ENCODE data around the gene JMY. TPM values are rescaled to one million over a fixed set of nuclear protein-coding genes. Genes with fewer than 3 reads are reported as not detected.

JMY gene
- total RNA-seq, 1 experiment from 2014 or later, result 15.6 TPM

DNA sequence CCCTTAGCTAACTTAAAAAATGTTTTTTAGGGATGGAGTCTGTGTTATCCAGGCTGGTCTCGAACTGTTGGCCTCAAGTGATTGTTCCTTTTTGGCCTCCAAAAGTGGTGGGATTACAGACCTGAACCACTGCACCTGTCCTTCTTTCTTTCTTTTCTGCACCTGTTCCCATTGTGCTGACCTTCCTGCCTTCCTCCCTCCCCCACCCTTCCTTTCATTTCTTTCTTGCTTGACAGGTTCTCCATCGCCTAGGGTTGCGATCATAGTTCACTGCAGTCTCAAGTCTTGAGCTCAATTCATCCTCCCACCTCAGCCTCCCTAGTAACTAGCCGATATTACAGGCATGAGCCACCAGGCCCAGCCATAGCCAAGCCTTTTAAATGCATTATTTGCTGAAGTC, 20.6 kb downstream of the JMY start:
- Histone ChIP-seq H3K27ac (ENCODE audit: low read depth, low read length) (no peak overlapping the region), H4K20me1 (ENCODE audit: insufficient read depth) (no peaks in the 10 kb centered on the region), H3K4me2 (ENCODE audit: low read length) (no peak overlapping the region), H3K9ac (ENCODE audit: low read length) (no peak overlapping the region), H3K4me3 (replicated peaks in 1 of 2; ENCODE audit: low read depth in 1 of 2, low read length in 2 of 2) (no peak overlapping the region), H3K27me3 (ENCODE audit: insufficient read depth, low read length) (no peaks in the 10 kb centered on the region), H3K36me3 (ENCODE audit: control insufficient read depth in 1 of 2, insufficient read depth in 2 of 2, low read length in 2 of 2) (no peaks in the 10 kb centered on the region), H3K4me1 (ENCODE audit: control insufficient read depth in 1 of 2, insufficient read depth in 2 of 2, low read length in 2 of 2) (peaks cover 3 to 9% of the 10 kb centered on the region in 2 experiments; a peak in 3 of 4 replicates), H2AFZ (ENCODE audit: low read depth, low read length, poor library complexity, severe bottlenecking) (no peak overlapping the region), H3K9me2 (ENCODE audit: insufficient read depth) (no peaks in the 10 kb centered on the region), H3K79me2 (ENCODE audit: insufficient read depth, low read length) (peaks cover 43% of the 10 kb centered on the region), H3K9me3 (ENCODE audit: control insufficient read depth in 1 of 2, insufficient read depth in 1 of 2, low read depth in 1 of 2, low read length in 2 of 2) (no peaks in the 10 kb centered on the region)
- DNase-seq (ENCODE audit: low read depth, low spot score) (no peak), ATAC-seq (no peak)
- RAD21 ChIA-PET (ENCODE audit: low non-redundant PET in 1 of 2, low total read pairs in 2 of 2, uncharacterized antibody in 2 of 2, unreplicated experiment in 2 of 2), result interaction anchor here (0.7 to 1.3 kb wide), 2 partner anchors 8 to 21 kb away, joined by 3 to 5 read pairs; no protein-coding TSS in a partner anchor
- no TSS peak for BruUV-seq (replicated peaks)
- POLR2A ChIA-PET, result no interaction called here
- intact Hi-C loops (cut with micrococcal nuclease), result loop anchor here (1.0 kb wide), 1 partner anchor 208 kb away; no protein-coding TSS in a partner anchor
- CTCF ChIA-PET, result interaction anchor here (1.4 to 3.0 kb wide), 6 partner anchors 13 to 208 kb away, joined by 3 to 9 read pairs (median 6); no protein-coding TSS in a partner anchor
- TF ChIP-seq TCF7L2 (IDR thresholded peaks at IDR 0.05; ENCODE audit: borderline replicate concordance, extremely low read depth, insufficient read depth, insufficient read length) (no peak), JUND (IDR thresholded peaks at IDR 0.05) (no peak), SRF (IDR thresholded peaks at IDR 0.05; ENCODE audit: low read depth) (no peak), RAD21 (IDR thresholded peaks at IDR 0.05; ENCODE audit: low read depth) (no peak), FOSL1 (IDR thresholded peaks at IDR 0.05; ENCODE audit: low read depth) (no peak), POLR2A (IDR thresholded peaks at IDR 0.05; ENCODE audit: borderline replicate concordance, extremely low read depth, insufficient read depth, insufficient read length) (no peak), SP1 (IDR thresholded peaks at IDR 0.05; ENCODE audit: low read depth) (no peak), ZFX (IDR thresholded peaks at IDR 0.05) (no peak), ELF1 (IDR thresholded peaks at IDR 0.05; ENCODE audit: borderline replicate concordance, low read depth) (no peak)
- TF ChIP-seq, protein P1, sequence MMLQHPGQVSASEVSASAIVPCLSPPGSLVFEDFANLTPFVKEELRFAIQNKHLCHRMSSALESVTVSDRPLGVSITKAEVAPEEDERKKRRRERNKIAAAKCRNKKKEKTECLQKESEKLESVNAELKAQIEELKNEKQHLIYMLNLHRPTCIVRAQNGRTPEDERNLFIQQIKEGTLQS (IDR thresholded peaks at IDR 0.05), result no peak

DNA sequence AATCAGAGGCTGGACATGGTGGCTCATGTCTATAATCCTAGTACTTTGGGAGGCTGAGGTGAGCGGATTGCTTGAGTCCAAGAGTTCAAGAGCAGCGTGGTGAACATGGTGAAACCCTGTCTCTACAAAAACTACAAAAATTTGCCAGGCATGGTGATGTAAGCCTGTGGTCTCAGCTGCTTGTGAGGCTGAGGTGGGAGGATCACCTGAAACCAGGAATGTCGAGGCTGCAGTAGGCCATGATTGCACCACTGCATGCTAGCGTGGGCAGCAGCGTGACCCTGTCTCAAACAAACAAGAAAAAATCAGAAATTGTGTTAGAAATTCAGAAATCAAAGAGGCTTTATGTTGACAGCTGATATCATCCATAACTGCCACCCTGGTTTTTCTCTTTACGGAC, 21.4 kb downstream of the JMY start:
- H3K9me2 ChIP-seq (ENCODE audit: insufficient read depth), result no peaks in the 10 kb centered on the region
- ATAC-seq, result no peak
- no peaks in the 10 kb centered on the region for H4K20me1 ChIP-seq (ENCODE audit: insufficient read depth)
- DNase-seq (ENCODE audit: low read depth, low spot score), result no peak
- intact Hi-C loops (cut with micrococcal nuclease), result no loop called here
- CTCF ChIA-PET, result interaction anchor here (1.4 to 1.7 kb wide), 3 partner anchors 12 to 208 kb away, joined by 3 to 9 read pairs (median 7); no protein-coding TSS in a partner anchor
- H2AFZ ChIP-seq (ENCODE audit: low read depth, low read length, poor library complexity, severe bottlenecking), result no peak overlapping the region
- no peak for TF ChIP-seq SIN3A (IDR thresholded peaks at IDR 0.05; ENCODE audit: low read depth)
- TF ChIP-seq CEBPB (IDR thresholded peaks at IDR 0.05; ENCODE audit: low read depth), result no peak
- TF ChIP-seq FOSL1 (IDR thresholded peaks at IDR 0.05; ENCODE audit: low read depth), result no peak
- no peak for TF ChIP-seq TCF7L2 (IDR thresholded peaks at IDR 0.05; ENCODE audit: borderline replicate concordance, extremely low read depth, insufficient read depth, insufficient read length)
- TF ChIP-seq, protein P2, sequence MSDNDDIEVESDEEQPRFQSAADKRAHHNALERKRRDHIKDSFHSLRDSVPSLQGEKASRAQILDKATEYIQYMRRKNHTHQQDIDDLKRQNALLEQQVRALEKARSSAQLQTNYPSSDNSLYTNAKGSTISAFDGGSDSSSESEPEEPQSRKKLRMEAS (IDR thresholded peaks at IDR 0.05), result no peak
- no peak for TF ChIP-seq EZH2 (IDR thresholded peaks at IDR 0.05)
- TF ChIP-seq EGR1 (IDR thresholded peaks at IDR 0.05; ENCODE audit: low read depth), result no peak
- no peak for TF ChIP-seq SRF (IDR thresholded peaks at IDR 0.05; ENCODE audit: low read depth)
- TF ChIP-seq, protein P1 (IDR thresholded peaks at IDR 0.05), result no peak
- TF ChIP-seq ELF1 (IDR thresholded peaks at IDR 0.05; ENCODE audit: borderline replicate concordance, low read depth), result no peak
- TF ChIP-seq, protein P3, sequence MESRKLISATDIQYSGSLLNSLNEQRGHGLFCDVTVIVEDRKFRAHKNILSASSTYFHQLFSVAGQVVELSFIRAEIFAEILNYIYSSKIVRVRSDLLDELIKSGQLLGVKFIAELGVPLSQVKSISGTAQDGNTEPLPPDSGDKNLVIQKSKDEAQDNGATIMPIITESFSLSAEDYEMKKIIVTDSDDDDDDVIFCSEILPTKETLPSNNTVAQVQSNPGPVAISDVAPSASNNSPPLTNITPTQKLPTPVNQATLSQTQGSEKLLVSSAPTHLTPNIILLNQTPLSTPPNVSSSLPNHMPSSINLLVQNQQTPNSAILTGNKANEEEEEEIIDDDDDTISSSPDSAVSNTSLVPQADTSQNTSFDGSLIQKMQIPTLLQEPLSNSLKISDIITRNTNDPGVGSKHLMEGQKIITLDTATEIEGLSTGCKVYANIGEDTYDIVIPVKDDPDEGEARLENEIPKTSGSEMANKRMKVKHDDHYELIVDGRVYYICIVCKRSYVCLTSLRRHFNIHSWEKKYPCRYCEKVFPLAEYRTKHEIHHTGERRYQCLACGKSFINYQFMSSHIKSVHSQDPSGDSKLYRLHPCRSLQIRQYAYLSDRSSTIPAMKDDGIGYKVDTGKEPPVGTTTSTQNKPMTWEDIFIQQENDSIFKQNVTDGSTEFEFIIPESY (IDR thresholded peaks at IDR 0.05; ENCODE audit: extremely low read depth, insufficient replicate concordance, low read length), result no peak
- TF ChIP-seq ZNF274 (IDR thresholded peaks at IDR 0.05; ENCODE audit: low read depth, low read length), result no peak
- no TSS peak for BruUV-seq (replicated peaks)
- no peaks in the 10 kb centered on the region for H3K9me3 ChIP-seq (ENCODE audit: control insufficient read depth in 1 of 2, insufficient read depth in 1 of 2, low read depth in 1 of 2, low read length in 2 of 2)
- H3K4me2 ChIP-seq (ENCODE audit: low read length), result no peak overlapping the region
- POLR2A ChIA-PET, result no interaction called here
- no peak overlapping the region for H3K4me3 ChIP-seq (replicated peaks in 1 of 2; ENCODE audit: low read depth in 1 of 2, low read length in 2 of 2)
- RAD21 ChIA-PET (ENCODE audit: low non-redundant PET in 1 of 2, low total read pairs in 2 of 2, uncharacterized antibody in 2 of 2, unreplicated experiment in 2 of 2), result interaction anchor here in 1 of 2 experiments (0.7 kb wide), 1 partner anchor 9 kb away, joined by 5 read pairs; no protein-coding TSS in a partner anchor
- peaks cover 3 to 9% of the 10 kb centered on the region in 2 experiments; a peak in 3 of 4 replicates for H3K4me1 ChIP-seq (ENCODE audit: control insufficient read depth in 1 of 2, insufficient read depth in 2 of 2, low read length in 2 of 2)
- peaks cover 42% of the 10 kb centered on the region for H3K79me2 ChIP-seq (ENCODE audit: insufficient read depth, low read length)
- no peaks in the 10 kb centered on the region for H3K36me3 ChIP-seq (ENCODE audit: control insufficient read depth in 1 of 2, insufficient read depth in 2 of 2, low read length in 2 of 2)
- no peaks in the 10 kb centered on the region for H3K27me3 ChIP-seq (ENCODE audit: insufficient read depth, low read length)
- no peak overlapping the region for H3K9ac ChIP-seq (ENCODE audit: low read length)
- no peak overlapping the region for H3K27ac ChIP-seq (ENCODE audit: low read depth, low read length)

Data from HCT116 (cell line).